Measurements from ENCODE around the gene NKX1-1. TPM values are rescaled to one million over a fixed set of nuclear protein-coding genes. Genes with fewer than 3 reads are reported as not detected.

NKX1-1 gene
- total RNA-seq, 1 donor from 2014 or later, result not detected

DNA sequence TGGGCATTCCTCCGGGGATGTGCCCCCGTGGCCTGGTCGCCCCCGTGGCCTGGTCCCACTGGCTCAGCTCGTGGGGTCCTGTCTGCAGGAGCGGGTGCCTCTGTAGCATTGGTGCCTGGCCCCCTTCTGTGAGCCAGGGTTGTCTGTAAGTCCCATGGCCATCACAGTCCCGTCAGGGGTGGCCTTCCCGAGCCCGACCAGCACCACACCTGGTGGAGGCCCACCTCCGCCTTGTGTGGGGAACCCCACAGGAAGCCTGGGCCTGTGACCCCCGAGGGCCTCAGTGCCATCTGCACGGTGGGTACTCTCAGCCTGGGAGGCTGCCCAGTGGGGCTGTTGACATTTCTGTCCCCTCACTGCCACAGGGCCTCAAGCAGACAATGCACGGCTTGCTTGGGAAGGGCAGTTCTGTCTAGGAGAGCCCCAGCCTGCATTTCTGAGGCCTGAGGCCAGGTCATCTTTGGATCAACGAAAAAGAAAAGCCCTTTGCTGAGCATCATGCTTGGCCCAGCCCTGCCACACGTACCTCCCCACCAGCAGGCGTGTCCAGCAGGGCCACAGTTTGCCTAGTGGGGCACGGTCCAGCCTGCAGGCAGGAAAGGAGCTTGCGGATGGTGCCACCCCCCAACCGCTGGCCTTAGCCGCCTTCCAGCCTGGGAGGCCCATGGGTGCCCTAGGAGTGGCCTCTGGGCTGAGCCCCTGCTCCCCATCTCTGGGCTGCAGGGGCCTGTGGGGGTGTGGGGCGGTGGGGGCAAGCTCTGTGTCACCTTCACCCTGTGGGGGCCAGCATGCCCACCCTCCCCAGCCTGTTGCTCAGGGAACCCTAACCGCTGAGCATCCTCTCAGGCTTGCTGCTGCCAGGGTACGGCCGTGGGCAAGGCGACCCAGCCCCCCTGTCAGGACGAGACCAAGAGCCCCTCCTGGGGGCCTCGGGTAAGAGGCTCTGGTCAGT lies 23.2 kb downstream of the NKX1-1 start:
- no peaks in the 10 kb centered on the region for H3K4me1 Mint-ChIP-seq (ENCODE audit: unreplicated experiment)
- TF ChIP-seq, protein P1, sequence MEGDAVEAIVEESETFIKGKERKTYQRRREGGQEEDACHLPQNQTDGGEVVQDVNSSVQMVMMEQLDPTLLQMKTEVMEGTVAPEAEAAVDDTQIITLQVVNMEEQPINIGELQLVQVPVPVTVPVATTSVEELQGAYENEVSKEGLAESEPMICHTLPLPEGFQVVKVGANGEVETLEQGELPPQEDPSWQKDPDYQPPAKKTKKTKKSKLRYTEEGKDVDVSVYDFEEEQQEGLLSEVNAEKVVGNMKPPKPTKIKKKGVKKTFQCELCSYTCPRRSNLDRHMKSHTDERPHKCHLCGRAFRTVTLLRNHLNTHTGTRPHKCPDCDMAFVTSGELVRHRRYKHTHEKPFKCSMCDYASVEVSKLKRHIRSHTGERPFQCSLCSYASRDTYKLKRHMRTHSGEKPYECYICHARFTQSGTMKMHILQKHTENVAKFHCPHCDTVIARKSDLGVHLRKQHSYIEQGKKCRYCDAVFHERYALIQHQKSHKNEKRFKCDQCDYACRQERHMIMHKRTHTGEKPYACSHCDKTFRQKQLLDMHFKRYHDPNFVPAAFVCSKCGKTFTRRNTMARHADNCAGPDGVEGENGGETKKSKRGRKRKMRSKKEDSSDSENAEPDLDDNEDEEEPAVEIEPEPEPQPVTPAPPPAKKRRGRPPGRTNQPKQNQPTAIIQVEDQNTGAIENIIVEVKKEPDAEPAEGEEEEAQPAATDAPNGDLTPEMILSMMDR (IDR thresholded peaks at IDR 0.05; ENCODE audit: unreplicated experiment), result no peak
- no peak overlapping the region for H3K4me3 Mint-ChIP-seq (ENCODE audit: unreplicated experiment)
- H3K36me3 Mint-ChIP-seq (ENCODE audit: low read depth, unreplicated experiment), result peaks cover 5% of the 10 kb centered on the region
- H3K27ac Mint-ChIP-seq (ENCODE audit: unreplicated experiment), result no peak overlapping the region
- H3K9me3 Mint-ChIP-seq (ENCODE audit: unreplicated experiment), result no peaks in the 10 kb centered on the region
- no peaks in the 10 kb centered on the region for H3K27me3 Mint-ChIP-seq (ENCODE audit: unreplicated experiment)
- no peak for DNase-seq (ENCODE audit: low spot score)

DNA sequence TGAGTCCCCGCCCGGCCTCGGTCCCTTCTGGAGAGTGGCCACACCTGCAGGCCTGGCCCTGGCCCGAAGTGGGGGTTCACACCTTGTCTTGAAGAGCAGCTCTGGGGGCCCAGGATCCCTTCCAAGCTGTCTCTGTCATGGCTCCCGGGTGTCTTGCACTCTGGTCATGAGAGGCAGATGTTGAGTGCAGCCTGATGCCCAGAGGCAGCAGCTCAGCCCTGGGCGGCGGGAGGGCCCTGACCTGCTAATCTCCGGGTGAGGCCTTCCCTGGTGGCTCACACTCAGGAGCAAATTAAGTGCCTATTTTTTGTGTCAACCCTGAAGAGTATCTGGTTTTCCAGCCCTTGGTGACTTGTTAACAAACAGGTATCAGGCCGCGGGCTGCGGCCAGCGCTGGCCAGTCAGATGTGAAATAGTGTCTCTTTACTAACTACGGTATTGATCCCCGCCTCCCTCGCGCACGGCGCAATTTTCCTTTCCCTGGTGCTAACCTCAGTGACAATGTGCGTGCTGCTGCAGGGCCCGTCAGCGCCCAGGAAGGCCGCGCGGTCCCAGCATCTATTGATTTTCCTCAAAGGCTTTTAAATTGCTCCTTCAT lies 24.2 kb downstream of the NKX1-1 start:
- Mint-ChIP-seq H3K27ac (ENCODE audit: unreplicated experiment) (no peak overlapping the region), H3K9me3 (ENCODE audit: unreplicated experiment) (no peaks in the 10 kb centered on the region), H3K27me3 (ENCODE audit: unreplicated experiment) (no peaks in the 10 kb centered on the region), H3K4me3 (ENCODE audit: unreplicated experiment) (no peak overlapping the region), H3K36me3 (ENCODE audit: low read depth, unreplicated experiment) (no peaks in the 10 kb centered on the region), H3K4me1 (ENCODE audit: unreplicated experiment) (no peaks in the 10 kb centered on the region)
- DNase-seq (ENCODE audit: low spot score), result no peak
- TF ChIP-seq, protein P1 (IDR thresholded peaks at IDR 0.05; ENCODE audit: unreplicated experiment), result no peak

DNA sequence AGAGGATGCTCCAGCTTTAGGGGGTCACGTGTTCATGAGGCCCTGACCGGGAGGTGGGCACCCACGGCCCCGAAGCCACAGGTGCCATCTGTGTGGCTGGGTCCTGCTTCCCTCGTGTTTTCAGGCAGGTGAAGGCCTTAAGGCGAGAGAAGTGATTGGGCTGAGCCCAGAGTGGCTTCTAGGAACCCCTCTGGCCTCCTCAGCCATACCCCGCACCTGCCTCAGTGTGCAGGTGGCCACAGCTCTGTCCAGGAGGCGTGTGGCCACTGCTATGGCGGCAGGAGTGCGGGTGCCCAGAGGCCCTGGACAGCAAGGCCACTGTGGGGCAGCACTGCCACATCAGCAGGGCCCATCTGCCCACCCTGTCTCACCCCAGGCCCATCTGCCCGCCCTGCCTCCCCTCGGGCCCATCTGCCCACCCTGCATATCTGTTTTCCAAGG lies 25.0 kb downstream of the NKX1-1 start:
- no peak overlapping the region for H3K27ac Mint-ChIP-seq (ENCODE audit: unreplicated experiment)
- H3K36me3 Mint-ChIP-seq (ENCODE audit: low read depth, unreplicated experiment), result no peaks in the 10 kb centered on the region
- TF ChIP-seq, protein P1 (IDR thresholded peaks at IDR 0.05; ENCODE audit: unreplicated experiment), result no peak
- no peaks in the 10 kb centered on the region for H3K27me3 Mint-ChIP-seq (ENCODE audit: unreplicated experiment)
- H3K4me1 Mint-ChIP-seq (ENCODE audit: unreplicated experiment), result no peaks in the 10 kb centered on the region
- DNase-seq (ENCODE audit: low spot score), result no peak
- no peak overlapping the region for H3K4me3 Mint-ChIP-seq (ENCODE audit: unreplicated experiment)
- no peaks in the 10 kb centered on the region for H3K9me3 Mint-ChIP-seq (ENCODE audit: unreplicated experiment)

DNA sequence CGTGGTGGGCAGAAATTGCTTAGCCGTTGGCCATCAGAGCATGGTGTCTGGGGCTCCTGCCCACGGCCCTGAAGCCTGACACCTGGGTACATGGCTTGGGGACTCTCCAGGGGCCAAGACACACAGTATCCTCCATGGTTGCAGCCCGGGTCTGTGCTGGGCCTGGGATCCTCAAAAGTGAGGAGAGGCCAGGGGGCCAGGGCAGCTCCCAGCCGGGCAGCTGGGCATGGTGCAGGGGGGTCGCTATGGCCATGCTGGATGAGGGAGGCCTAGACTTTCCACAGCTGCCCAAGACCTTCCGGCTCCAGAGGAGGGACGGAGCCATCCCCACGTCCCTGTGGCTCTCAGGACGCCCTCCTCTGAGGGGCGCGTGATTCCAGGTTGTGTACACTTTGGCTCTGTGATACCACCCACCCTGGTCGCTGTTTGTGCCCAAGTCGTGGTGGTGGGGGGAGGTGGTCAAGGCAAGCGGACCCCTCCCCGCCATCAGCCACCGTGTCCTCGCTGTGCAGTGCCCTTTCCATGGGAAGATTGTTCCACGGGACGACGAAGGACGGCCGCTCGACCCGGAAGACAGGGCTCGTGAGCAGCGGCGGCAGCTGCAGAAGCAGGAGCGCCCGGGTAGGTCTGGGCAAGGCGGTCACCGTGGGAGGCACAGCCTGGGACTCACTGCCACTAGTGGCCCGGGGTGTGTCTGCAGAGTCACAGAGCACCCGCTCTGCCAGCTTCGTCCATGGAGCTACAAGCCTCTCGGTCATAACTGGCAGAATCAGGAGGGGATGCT lies 25.7 kb downstream of the NKX1-1 start:
- Mint-ChIP-seq H3K4me1 (ENCODE audit: unreplicated experiment) (no peaks in the 10 kb centered on the region), H3K36me3 (ENCODE audit: low read depth, unreplicated experiment) (no peaks in the 10 kb centered on the region), H3K27me3 (ENCODE audit: unreplicated experiment) (no peaks in the 10 kb centered on the region)

More for the DNA sequence above, 25.7 kb downstream of the NKX1-1 start:
- no peak for DNase-seq (ENCODE audit: low spot score)
- H3K4me3 Mint-ChIP-seq (ENCODE audit: unreplicated experiment), result no peak overlapping the region
- H3K27ac Mint-ChIP-seq (ENCODE audit: unreplicated experiment), result no peak overlapping the region
- no peaks in the 10 kb centered on the region for H3K9me3 Mint-ChIP-seq (ENCODE audit: unreplicated experiment)
- TF ChIP-seq, protein P1 (IDR thresholded peaks at IDR 0.05; ENCODE audit: unreplicated experiment), result no peak
